KMS-11 (cell line): ENCODE measurements around the gene B4GALNT3.

ENCODE experiments used
- H2AFZ ChIP-seq: fragments of 200-600 bp; sonication (generic); 2 replicates; pipeline ENCODE4 v1.6.1; 2016; ENCODE audit warnings: antibody characterized with exemption, mixed run types, low read depth
- H3K27ac ChIP-seq: fragments of 200-600 bp; sonication (generic); 2 replicates; pipeline ENCODE4 v1.6.1; 2016; ENCODE audit warnings: mild to moderate bottlenecking, mixed run types
- H3K27me3 ChIP-seq: fragments of 200-600 bp; sonication (generic); 2 replicates; pipeline ENCODE4 v1.6.1; 2017; ENCODE audit warnings: mild to moderate bottlenecking, low read depth, mixed run types, moderate library complexity; ENCODE audit not compliant: insufficient read depth
- H3K36me3 ChIP-seq: fragments of 200-600 bp; sonication (generic); 2 replicates; pipeline ENCODE4 v1.6.1; 2017; ENCODE audit warnings: mild to moderate bottlenecking, mixed run types; ENCODE audit not compliant: insufficient read depth
- H3K4me1 ChIP-seq: fragments of 200-600 bp; sonication (generic); 2 replicates; pipeline ENCODE4 v1.6.1; 2016; ENCODE audit warnings: mild to moderate bottlenecking, low read depth, mixed run types; ENCODE audit not compliant: poor library complexity, severe bottlenecking
- H3K4me2 ChIP-seq: fragments of 200-600 bp; sonication (generic); 2 replicates; pipeline ENCODE4 v1.7.0; 2016; ENCODE audit warnings: mild to moderate bottlenecking, mixed run types
- H3K4me3 ChIP-seq: fragments of 200-600 bp; sonication (generic); IDR thresholded peaks from 2 replicates; pipeline ENCODE4 v1.6.1; 2017; ENCODE audit warnings: low read depth, low read length, mixed read lengths; ENCODE audit not compliant: insufficient read depth
- H3K79me2 ChIP-seq: fragments of 200-600 bp; sonication (generic); 2 replicates; pipeline ENCODE4 v1.6.1; 2016; ENCODE audit warnings: low read depth, mixed run types; ENCODE audit not compliant: insufficient read depth
- H3K9ac ChIP-seq: fragments of 200-600 bp; sonication (generic); 2 replicates; pipeline ENCODE4 v1.6.1; 2016; ENCODE audit warnings: mild to moderate bottlenecking, mixed run types
- H4K20me1 ChIP-seq: fragments of 200-600 bp; sonication (generic); 2 replicates; pipeline ENCODE4 v1.6.1; 2016; ENCODE audit warnings: mild to moderate bottlenecking, mixed run types; ENCODE audit not compliant: insufficient read depth
- TF ChIP-seq, protein P1 (sequence below): fragments of 200-600 bp; sonication (generic); conservative IDR thresholded peaks from 2 replicates; pipeline ENCODE4 v1.6.1; 2017; ENCODE audit warnings: low read depth, mild to moderate bottlenecking, antibody characterized with exemption, low read length, moderate library complexity, mixed read lengths

Gene B4GALNT3

DNA sequence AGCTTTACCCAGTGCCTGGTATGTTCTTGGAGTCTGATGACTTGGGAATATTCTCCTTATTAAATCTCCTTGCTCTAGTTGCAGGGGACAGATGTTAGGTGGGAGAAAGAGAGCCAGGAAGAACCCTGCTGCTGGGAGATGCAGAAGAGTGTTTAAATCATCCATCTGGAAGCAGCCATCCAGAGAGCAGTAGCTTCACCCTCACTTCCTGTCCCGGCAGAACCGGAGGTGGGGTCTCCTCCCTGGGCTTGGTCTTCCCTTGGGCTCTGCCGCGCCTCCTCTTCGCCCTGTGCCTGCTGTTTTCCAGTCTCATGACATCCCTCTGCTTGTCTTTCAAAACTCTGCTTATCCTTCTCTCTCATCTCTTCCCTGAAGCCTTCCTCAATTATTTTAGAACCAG is 15.5 kb downstream of the B4GALNT3 start:
- no peaks in the 10 kb centered on the region for H3K4me1 ChIP-seq
- H3K4me3 ChIP-seq = no peak overlapping the region
- H2AFZ ChIP-seq = no peak overlapping the region
- no peak overlapping the region for H3K4me2 ChIP-seq
- no peak overlapping the region for H3K9ac ChIP-seq
- H3K36me3 ChIP-seq = no peaks in the 10 kb centered on the region
- H3K27me3 ChIP-seq = no peaks in the 10 kb centered on the region
- no peaks in the 10 kb centered on the region for H4K20me1 ChIP-seq
- no peaks in the 10 kb centered on the region for H3K79me2 ChIP-seq
- no peak overlapping the region for H3K27ac ChIP-seq
- TF ChIP-seq, protein P1, sequence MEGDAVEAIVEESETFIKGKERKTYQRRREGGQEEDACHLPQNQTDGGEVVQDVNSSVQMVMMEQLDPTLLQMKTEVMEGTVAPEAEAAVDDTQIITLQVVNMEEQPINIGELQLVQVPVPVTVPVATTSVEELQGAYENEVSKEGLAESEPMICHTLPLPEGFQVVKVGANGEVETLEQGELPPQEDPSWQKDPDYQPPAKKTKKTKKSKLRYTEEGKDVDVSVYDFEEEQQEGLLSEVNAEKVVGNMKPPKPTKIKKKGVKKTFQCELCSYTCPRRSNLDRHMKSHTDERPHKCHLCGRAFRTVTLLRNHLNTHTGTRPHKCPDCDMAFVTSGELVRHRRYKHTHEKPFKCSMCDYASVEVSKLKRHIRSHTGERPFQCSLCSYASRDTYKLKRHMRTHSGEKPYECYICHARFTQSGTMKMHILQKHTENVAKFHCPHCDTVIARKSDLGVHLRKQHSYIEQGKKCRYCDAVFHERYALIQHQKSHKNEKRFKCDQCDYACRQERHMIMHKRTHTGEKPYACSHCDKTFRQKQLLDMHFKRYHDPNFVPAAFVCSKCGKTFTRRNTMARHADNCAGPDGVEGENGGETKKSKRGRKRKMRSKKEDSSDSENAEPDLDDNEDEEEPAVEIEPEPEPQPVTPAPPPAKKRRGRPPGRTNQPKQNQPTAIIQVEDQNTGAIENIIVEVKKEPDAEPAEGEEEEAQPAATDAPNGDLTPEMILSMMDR = no peak

DNA sequence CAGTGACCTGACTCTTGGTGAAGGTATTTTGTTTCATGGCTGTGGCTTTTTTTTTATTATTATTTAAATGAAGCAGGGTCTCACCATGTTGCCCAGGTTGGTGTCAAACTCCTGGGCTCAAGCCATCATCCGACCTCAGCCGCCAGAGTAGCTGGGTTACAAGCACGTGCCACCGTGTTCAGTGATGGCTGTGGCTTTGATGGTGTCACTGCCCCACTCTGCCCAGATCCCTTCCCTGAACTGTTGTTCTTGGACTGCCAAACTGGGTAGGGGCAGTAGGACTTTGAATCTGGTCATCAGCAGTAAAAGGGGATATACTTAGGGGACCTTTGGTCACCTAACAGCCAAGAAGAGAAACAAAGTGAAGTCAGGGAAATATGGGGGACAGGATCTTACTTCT is 19.4 kb downstream of the B4GALNT3 start:
- Histone ChIP-seq H3K4me2 (no peak overlapping the region), H3K27me3 (no peaks in the 10 kb centered on the region), H3K79me2 (no peaks in the 10 kb centered on the region), H3K4me1 (no peaks in the 10 kb centered on the region), H2AFZ (no peak overlapping the region), H3K36me3 (no peaks in the 10 kb centered on the region), H3K27ac (no peak overlapping the region), H3K4me3 (no peak overlapping the region), H3K9ac (no peak overlapping the region), H4K20me1 (no peaks in the 10 kb centered on the region)
- TF ChIP-seq, protein P1 = no peak

DNA sequence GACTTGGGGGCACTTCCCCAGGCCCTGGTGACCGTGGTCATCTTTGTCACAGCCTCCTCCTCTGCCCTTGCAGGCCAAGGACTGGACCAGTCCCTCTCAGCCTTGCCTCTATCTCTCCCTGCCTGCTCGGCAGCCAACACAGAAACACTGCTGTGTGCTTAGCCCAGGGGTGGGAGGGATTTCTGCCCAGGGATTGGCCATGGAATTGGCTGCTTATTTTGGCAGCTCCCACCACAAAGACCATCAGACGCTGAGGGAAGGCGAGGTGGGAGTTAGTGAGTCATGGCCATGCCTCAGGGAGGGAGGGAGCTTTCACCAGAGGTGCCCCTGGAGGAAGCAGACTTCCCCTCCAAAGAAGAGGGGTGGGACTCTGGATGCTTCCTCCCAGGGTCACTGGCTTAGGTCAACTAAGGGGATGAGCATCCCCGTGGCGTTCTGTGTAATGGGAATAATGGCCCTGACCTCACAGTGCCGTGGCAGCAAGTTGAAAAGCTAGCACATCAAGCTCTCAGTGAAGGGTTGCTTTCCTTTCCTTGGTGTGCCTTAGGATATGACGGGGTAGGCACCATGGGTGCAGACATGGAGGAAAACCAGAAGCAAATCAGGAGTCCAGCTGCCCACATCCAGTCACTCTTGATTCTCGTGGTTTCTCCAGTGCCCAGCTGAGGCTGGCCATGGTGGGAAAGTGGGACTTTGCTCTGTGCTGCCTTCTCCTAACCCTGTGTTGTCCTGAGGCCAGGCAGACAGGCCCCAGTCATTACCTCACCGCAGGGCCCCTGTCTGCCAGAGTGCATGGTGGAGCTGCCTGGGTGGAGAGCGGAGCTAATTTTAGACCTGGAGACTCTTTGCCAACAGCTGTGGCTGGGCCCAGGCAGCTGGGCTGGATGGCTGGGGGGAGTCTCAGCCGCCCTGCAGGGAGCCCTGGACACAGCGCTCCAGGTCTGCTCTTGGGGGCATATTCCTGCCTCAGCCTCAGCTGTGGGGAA is 21.4 kb downstream of the B4GALNT3 start:
- Histone ChIP-seq H3K4me3 (no peak overlapping the region), H4K20me1 (no peaks in the 10 kb centered on the region), H3K27me3 (no peaks in the 10 kb centered on the region), H3K9ac (no peak overlapping the region), H3K27ac (no peak overlapping the region), H3K4me1 (no peaks in the 10 kb centered on the region), H3K79me2 (no peaks in the 10 kb centered on the region), H3K4me2 (no peak overlapping the region), H3K36me3 (no peaks in the 10 kb centered on the region), H2AFZ (no peak overlapping the region)
- TF ChIP-seq, protein P1 = no peak

DNA sequence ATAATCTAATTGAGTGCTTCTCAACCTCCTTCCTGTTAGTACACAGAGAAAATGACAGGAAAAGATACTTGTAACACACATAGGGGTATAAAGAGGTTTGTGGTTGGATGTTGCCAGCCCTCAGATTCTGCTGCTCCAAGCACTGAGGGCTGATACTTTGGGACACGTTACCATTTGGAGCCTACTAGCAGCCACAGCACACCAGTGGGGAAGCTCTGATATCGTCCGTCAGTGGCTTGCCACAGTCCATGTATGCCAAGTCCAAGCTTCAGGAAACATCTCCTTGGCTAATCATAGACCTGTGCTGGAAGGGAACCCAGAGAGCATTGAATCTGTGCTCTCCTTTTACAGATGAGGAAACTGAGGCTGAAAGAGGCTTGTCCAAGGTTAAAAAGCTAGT is 22.3 kb downstream of the B4GALNT3 start:
- Histone ChIP-seq H3K9ac (no peak overlapping the region), H3K4me2 (no peak overlapping the region), H3K4me1 (no peaks in the 10 kb centered on the region), H2AFZ (no peak overlapping the region), H3K27ac (no peak overlapping the region), H3K27me3 (no peaks in the 10 kb centered on the region), H3K79me2 (no peaks in the 10 kb centered on the region), H3K4me3 (no peak overlapping the region), H4K20me1 (no peaks in the 10 kb centered on the region), H3K36me3 (no peaks in the 10 kb centered on the region)
- TF ChIP-seq, protein P1 = no peak
